NK-92 treated with Interleukin-12 subunit alpha and Interleukin-12 subunit beta, amount 100 ng/mL, for 24 hours (cell line): ENCODE data around the gene TTBK1.

Experiments
- DNase-seq: peaks from one replicate; lab custom pipeline; 2025; lab: John Stamatoyannopoulos, UW

Gene TTBK1

DNA sequence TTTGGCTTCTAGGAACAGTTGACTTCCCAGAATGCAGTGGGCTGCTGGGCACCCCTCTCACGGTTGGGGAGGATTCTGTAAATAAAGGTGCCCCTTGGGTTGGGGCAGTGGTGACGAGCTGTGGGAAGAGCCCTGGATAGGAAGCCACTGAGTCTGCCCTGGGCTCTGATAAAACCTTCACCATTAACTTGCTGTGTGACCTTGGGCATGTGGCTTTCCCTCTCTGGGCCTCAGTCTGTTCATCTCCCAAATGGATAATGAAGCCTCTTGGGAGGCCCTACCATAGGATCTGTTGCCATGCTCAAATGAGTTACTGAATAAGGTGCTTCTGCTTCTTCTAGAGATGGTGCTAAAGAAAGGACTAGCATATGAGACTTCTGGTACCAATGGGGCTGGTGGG is 61.6 kb downstream of the TTBK1 start:
- DNase-seq = no peak

DNA sequence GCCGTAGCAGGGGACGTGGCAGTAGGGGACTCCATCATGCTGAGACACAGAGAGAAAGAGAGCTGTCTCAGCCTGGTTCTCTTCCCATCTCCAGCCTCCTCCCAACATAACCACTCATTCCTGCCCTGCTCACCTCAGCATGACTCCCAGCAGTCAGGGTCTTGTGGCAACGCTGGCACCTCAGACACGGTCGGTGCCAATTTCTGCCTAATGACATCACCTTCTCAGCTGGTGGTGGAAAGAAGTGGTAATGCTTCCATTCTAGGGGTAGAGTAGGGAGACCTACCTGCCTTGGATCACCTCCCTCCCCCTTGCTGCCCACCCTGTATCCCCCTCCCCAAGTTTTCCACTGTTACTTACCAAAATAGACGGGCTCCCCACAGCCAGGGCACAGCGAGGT is 62.8 kb downstream of the TTBK1 start:
- no peak for DNase-seq

DNA sequence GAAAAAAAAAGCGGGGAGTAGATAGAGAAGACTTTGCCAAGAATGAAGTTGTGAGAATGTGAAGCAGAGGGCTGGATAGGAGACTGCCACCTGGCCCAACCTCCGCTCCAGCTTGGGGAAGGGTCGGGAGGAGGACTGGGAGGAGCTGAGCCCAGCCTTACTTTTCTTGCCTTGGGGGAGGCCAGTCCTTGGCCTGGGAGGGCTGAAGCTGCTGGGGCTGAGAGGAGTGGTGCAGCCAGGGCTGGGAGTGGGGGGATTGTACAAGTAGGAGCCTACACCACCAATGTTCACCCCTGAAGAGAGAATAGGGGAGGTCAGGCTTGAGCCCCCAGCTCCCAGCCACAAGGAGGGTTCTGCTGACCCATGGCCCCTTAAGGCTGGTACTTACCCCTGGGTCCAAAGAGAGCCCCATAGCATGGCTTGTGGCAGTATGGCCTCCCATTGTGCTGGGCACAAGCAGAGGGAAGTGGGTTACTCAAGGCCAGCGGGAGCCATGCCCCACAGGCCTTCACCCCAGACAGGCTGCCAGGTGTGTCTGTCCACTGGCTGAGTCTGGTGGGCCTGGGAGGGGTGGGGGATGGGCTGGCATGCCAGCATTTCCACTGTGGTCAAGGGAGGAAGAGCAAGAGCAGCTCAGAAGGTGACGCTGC is 64.3 kb downstream of the TTBK1 start:
- no peak for DNase-seq

DNA sequence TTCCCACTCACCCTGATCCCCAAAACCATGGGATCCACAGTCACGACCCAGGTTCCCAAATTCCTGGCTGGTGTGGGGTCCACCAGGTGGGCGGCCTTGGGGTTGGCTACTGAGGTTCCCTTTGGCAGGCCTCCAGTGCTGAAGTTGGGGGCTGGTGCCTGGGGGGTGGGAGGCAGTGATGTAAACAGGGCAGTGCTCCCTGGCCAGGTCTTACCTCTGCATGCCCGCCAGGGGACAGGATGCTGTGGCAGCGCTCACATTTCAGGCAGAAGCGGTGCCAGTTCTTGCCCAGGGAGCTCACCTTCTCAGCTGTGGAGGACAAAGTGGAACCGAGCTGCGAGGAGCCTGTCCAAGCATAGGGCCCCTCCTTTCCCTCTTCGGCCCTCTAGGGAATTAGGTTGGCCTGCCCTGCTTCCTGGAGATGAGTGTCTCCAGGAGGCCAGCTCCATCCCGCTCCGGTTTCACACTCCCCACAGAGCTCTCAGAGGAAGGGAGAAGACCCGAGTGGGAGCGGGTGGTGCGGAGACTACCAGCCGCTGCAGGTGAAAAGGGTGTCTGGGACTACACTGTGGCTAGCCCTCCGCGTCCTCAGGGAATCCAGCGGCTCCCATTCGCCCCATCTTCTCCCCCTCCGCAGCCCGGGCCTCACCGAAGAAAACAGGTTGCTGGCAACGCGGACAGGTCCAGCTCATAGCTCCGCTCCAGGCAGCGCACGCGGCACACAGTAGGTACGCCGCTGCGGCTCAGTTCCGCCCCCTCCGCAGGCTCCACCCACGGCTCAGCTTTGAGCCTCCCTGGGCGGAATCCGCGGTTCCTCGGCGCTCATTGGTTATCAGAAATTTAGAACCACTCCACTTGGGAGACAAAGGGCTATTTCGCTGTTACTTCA is 65.1 kb downstream of the TTBK1 start, which contains the start of gene CRIP3:
TSS of gene CRIP3 (minus strand) at position 726 of the 889 bp plus-strand sequence. CDS start at position 692, 34 bp downstream.
- no peak for DNase-seq

DNA sequence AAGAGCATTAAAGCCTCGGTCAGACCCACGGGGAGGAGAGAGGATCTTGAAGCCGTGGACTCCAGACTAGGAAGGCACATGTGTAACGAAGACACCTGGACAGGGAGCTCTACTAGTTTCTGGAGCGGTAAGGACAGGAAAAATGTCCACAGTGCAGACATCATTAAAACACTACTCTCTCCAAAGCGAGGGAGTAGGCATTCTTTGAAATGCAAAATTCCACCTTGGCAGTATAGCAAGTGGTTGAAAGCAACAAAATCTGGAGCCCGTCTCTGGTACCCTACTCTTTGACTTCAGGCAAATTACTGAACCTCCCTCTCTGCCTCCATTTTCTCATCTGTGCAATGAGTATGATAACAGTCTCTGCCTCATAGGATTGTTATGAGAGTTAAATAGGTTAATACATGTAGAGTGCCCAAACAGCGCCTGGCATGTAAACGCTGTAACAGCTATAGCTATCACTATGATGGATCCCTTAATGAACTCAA is 65.8 kb downstream of the TTBK1 start:
- DNase-seq = no peak

DNA sequence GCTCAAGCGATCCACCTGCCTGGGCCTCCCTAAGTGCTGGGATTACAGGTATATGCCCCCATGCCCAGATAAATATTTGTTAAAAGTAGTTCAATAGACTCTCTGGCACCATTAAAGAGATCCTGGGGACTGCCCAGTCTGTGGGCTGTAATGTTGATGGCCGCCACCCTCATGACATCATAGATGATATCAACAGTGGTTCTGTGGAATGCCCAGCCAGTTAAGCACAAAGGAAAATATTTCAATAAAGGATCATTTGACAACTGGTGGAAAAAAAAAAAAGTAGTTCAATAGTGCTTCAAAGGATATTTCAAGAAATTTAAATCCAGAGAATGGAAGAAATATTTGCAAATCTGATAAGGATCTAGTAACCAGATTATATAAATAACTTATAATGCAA is 66.9 kb downstream of the TTBK1 start:
- no peak for DNase-seq

DNA sequence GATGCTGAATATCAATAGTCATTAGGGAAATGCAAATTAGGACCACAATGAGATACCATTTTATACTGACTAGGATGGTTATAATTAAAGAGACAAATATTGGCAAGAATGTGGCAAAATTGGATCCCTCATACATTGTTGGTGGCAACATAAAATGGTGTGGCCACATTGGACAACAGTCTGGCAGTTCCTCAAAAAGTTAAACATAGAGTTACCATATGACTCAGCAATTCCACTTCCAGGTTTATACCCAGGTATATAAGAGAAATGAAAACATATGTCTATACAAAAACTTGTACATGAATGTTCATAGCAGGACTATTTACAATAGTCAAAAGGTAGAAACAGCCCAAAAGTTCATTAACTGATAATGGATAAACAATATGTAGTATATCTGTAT is 67.3 kb downstream of the TTBK1 start:
- no peak for DNase-seq

DNA sequence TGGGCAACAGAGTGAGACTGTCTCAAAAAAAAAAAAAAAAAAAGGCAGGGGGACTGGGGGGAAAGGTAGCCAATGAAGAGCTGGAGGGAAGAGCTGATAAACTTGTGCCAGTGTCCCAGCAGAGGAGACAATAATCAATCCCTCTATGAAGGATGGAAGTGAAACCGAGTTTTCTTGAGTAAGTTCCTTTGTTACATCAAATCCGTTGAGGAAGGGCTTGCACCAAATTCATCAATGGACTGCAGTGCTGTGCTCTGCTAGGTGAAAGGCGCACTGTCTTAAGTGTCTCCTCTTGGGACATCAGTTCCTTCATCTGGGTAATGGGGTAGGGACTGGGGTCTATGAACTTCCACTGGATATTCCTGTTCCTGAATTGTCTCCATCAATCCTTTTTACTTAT is 68.4 kb downstream of the TTBK1 start:
- DNase-seq = no peak

DNA sequence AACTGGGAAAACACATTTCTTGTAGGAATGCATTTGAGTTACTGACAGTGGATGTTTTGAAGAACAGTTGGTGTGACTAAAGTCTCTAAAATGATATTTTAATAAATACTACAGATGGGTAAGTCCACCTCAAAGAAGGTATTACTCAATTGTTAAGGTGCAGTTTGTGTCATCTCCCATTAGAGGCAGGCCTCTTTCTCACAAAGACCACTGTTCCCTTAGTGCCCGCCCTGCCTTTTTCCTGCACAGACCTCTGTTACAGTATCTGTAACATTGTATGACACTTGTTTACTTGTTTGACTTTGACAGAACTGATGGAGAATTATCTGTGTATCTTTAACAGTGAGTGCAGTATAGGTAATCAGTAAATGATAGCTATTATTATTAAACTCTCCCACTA is 70.5 kb downstream of the TTBK1 start:
- no peak for DNase-seq

DNA sequence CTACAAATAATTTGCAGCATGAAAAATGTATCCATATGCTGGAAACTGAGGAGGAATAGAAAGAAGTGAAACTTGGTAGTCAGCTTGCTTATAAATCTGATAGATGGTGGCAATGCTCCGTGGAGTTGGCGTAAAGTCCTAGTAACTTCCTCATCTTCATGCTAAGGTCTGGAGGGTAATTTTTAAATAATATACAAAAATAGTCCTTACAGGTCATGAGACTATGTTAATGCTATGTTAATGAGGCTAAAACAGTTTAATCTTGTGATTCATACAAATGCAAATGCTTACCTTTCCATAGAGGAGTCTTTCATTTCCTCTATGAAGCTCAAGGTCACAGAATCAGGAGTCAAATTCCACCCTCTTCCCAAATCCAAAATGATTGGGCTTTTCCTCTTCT is 74.7 kb downstream of the TTBK1 start:
- no peak for DNase-seq

DNA sequence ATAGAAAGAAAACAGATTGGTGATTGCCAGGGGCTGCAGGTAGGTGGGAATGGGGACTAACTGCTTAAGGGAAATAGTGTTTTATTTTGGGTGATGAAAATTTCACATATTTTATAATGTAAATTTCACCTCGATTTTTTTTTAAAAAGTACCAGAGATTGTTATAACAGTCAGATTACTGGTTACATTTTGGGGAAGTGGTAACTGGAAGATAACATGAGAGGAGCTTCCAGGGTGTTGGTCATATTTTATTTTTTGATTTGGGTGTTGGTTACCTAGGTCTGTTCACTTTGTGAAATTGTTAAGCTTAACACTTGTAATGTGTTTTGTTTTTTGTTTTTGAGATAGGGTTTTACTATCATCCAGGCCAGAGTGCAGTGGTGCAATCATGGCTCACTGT is 82.6 kb downstream of the TTBK1 start:
- no peak for DNase-seq

DNA sequence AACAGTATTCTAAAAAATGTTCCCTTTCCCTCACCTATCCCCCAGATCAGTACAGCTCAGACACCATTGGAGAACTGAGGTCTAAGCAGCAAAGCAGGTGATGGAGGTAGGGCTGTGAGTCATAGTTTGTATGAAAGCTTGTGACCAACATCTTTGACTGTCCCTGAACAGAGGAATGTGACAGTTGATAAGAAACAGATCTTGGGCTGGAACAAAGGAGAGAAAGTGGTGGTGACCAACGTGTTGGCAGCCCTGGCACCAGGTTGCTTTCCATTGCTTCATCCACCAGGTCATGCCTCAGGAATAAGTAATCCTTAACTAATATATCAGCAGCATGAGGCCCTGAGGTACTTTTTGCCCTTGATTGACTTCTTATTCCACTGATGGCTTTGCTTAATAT is 85.2 kb downstream of the TTBK1 start:
- no peak for DNase-seq

DNA sequence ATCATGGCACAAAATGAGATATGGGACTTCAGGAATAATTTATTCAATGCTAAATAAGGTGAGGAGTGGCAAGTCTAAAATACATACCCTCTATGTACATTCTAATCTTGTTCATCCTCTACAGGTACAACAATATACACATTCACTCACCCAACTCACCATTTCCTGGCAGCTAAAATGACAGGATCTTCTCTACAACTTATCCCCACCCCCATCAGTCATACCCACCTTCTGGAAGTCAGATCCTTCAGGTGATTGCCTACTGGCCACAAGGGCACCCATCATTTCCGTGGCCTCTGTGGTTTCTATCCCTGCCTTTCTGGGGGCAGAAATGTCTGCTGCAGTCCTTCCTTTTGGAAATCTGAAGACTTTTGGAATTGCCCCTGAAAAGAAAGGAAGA is 88.2 kb downstream of the TTBK1 start:
- DNase-seq = no peak

DNA sequence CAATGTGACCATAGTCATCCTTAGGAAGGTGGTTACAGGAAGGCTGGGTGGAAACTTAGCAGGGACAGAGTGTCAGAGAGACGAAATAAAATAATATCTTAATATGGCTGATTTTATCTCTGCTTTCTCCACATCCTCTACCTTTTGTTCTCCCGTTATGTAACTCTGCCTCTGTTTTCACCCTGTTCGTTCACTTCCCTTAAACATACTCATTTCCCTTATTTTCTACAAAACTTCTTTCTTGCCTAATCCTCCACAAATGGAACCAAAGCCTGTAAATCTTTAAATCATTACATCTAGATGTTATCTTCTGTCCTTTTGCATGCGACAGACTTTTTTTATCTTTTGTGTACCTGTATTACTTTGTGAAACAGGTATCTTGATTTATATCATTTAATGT is 88.6 kb downstream of the TTBK1 start:
- DNase-seq = no peak

DNA sequence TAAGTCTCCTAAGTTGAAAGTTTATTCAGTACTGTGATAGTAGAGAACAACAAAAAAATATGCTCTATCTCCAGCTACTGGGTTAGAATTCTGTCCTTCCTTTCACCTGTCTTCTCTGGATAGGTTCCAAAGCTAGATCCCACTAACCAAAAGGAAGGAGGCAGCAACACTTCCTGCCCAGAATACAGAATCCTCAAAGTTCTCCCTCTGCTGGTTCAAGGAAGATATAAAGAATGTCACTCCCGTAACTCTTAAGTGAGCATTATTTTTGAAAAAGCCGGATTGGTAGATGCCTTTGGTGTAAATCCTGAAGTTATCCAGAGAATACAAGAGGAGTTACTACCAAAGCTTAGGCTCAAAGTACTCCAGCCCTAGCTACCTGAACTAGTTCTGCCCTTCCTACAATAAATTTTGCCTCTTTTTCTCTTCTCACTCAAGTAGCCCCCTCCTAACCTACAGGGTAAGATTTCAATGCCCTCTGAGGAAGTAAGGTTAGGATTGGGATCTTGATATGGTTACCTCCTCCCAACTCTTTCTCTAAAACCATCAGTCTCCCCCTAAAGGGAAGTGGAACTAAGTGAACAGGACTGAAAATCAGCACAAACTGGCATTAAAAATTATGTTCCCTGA is 91.3 kb downstream of the TTBK1 start:
- DNase-seq = no peak

DNA sequence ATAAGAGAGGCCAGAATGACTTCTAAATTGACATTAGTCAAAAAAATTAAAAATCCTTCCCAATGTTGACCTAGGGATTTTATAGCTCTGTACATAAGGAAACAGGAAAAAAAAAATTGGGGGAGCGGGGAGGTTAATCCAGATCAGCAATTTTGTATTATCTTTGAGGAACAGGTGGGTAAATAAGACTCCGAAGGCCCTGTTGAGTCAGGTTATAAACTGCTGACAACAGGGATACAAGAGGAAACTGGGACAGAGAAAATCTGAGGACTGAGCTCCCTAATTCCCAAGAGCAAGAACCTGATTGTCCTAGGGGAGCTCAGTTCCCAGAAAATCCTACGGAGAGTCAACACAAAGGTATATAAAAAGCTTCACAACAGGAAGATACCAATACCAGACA is 92.2 kb downstream of the TTBK1 start:
- DNase-seq = no peak

DNA sequence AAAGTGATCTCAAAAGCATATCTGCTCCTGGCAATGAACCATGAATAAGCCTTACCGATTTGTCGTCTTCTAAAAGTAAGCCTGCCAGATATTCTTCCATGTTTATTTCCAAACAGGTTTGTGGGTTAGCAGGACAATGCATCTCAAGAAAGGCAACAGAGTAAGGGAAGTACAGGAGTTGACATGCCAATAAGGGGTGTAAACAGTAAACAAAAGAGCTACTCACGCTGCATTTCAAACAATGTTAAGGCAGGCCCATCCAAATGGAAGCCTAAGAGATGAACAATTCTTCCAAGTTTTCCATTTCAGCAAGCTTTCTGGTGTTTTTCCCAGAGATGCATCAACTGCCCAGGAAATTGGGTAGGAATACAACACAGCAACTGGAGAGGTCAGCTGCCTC is 93.1 kb downstream of the TTBK1 start:
- DNase-seq = no peak
